ENCODE measurements around the gene MIGA2. TPM values are rescaled to one million over a fixed set of nuclear protein-coding genes. Genes with fewer than 3 reads are reported as not detected.

The MIGA2 gene
- total and polyA plus RNA-seq, 2 of the 8 experiments (the other 6 are each of a cell fraction or from before 2014, with no cell fraction given), result 24.6 to 39.0 TPM

- Histone ChIP-seq H3K36me3 (ENCODE audit: control insufficient read depth in 2 of 4, insufficient read depth in 4 of 4, low read length in 3 of 4) (peaks cover under 1 to 16% (median 9%) of the 10 kb centered on the region in 4 experiments; a peak in 6 of 8 replicates), H4K20me1 (replicated peaks in 1 of 2; ENCODE audit: control insufficient read depth in 1 of 2, insufficient read depth in 2 of 2, low read length in 2 of 2) (peaks cover 7 to 17% of the 10 kb centered on the region in 2 experiments), H3K4me1 (replicated peaks in 1 of 4; ENCODE audit: control insufficient read depth in 3 of 4, insufficient read depth in 4 of 4, low read length in 3 of 4) (peaks cover 0 to 9% (median 5%) of the 10 kb centered on the region in 4 experiments; a peak in 6 of 7 replicates), H2BK120ac (replicated peaks; ENCODE audit: low read depth, low read length) (no peak overlapping the region), H3K56ac (replicated peaks; ENCODE audit: insufficient read length, low read depth, low read length) (peak overlapping the region; percentile 2), H4K5ac (ENCODE audit: insufficient read length, low read depth, low read length) (peak overlapping the region; percentile 89), H3K4me2 (ENCODE audit: insufficient read depth in 1 of 2, low read depth in 2 of 2, low read length in 2 of 2) (peak overlapping the region; percentile 76 to 90), H2BK5ac (ENCODE audit: low read depth, low read length) (peak overlapping the region; percentile 71; the same call in 1 of the 2 replicates), H3K27ac (ENCODE audit: low read depth, low read length) (peak overlapping the region; percentile 56), H2BK20ac (ENCODE audit: low read length) (no peak overlapping the region), H4K91ac (replicated peaks; ENCODE audit: insufficient read length, low read length) (no peak overlapping the region), H3K79me2 (ENCODE audit: control insufficient read depth in 1 of 2, insufficient read depth in 2 of 2, low read length in 2 of 2) (peaks cover 8 to 42% of the 10 kb centered on the region in 2 experiments; a peak in 3 of 4 replicates), H3K14ac (ENCODE audit: insufficient read length) (no peak overlapping the region), H2BK15ac (ENCODE audit: low read length) (no peak overlapping the region), H2AK5ac (ENCODE audit: low read depth, low read length) (no peak overlapping the region), H4K8ac (ENCODE audit: extremely low read depth, insufficient read depth, low read length) (0 out of 2 replicates have a peak overlapping the region, but pooled peaks have one; percentile 31), H3K23me2 (ENCODE audit: low read depth, low read length) (peaks cover 8% of the 10 kb centered on the region), H3K18ac (ENCODE audit: extremely low read depth, low read length) (peak overlapping the region; percentile 60; the same call in 1 of the 2 replicates), H3K9ac (replicated peaks in 1 of 4; ENCODE audit: extremely low read depth in 1 of 4, low read depth in 3 of 4, low read length in 3 of 4) (peak overlapping the region; percentile 36 to 76 (median 72)), H3K79me1 (ENCODE audit: low read depth, low read length) (peaks cover 27% of the 10 kb centered on the region), H2AFZ (ENCODE audit: low read length) (no peak overlapping the region), H3K23ac (ENCODE audit: insufficient read length) (no peak overlapping the region), H3K9me3 (ENCODE audit: insufficient read depth in 2 of 2, low read depth in 1 of 2, low read length in 1 of 2) (no peaks in the 10 kb centered on the region), H3K4me3 (ENCODE audit: extremely low read depth in 1 of 4, insufficient read depth in 2 of 4, low read depth in 3 of 4, low read length in 4 of 4) (peak overlapping the region; percentile 83 to 90 (median 86)), H3K27me3 (replicated peaks in 1 of 4; ENCODE audit: control insufficient read depth in 3 of 4, extremely low read depth in 1 of 4, insufficient read depth in 3 of 4, low read length in 3 of 4) (no peaks in the 10 kb centered on the region), H3K4ac (replicated peaks; ENCODE audit: insufficient read length, low read depth, low read length) (peak overlapping the region; percentile 12), H2BK12ac (ENCODE audit: low read depth, low read length) (no peak overlapping the region)
- WGBS, 2 experiments (ENCODE audit: extremely low coverage in 1 of 2, insufficient coverage in 1 of 2, insufficient read length in 1 of 2, insufficient replicate concordance in 2 of 2, low coverage in 1 of 2, low lambda C conversion rate in 2 of 2, missing lambda C conversion rate in 1 of 2), result 10% methylated on average over 29 of the region's 30 CpGs; no CpG with 5 or more reads in 1 of the 2 experiments
- CTCF ChIA-PET (ENCODE audit: partially characterized antibody), result no interaction called here
- FAIRE-seq (no peak), DNase-seq (ENCODE audit: low read depth in 1 of 2, low spot score in 2 of 2) (no peak)
- POLR2A ChIA-PET (ENCODE audit: partially characterized antibody), result interaction anchor here (0.6 to 3.9 kb wide), 11 partner anchors 9 to 392 kb away, joined by 3 to 27 read pairs (median 4); partner anchors contain the start of genes IER5L, SET and SH3GLB2
- peak; percentile 87; the same call in 1 of the 2 replicates for TF ChIP-seq KDM1A (IDR thresholded peaks at IDR 0.05; ENCODE audit: borderline replicate concordance, low read length)
- TF ChIP-seq SIN3A (conservative IDR thresholded peaks at IDR 0.05 in 1 of 2, IDR thresholded peaks at IDR 0.05 in 1 of 2; ENCODE audit: low read depth in 1 of 2, low read length in 2 of 2), result 0 out of 4 replicates have a peak, but pooled peaks of 1 of the 2 experiments have one; percentile 6
- TF ChIP-seq RNF2 (IDR thresholded peaks at IDR 0.05; ENCODE audit: borderline replicate concordance, low read depth, low read length, missing control alignments, poor library complexity, severe bottlenecking), result no peak
- TF ChIP-seq CREB1 (IDR thresholded peaks at IDR 0.05), result no peak
- TF ChIP-seq FOSL1 (IDR thresholded peaks at IDR 0.05; ENCODE audit: insufficient read depth, low read depth, low read length), result no peak
- no peak for TF ChIP-seq E2F6 (IDR thresholded peaks at IDR 0.05)
- TF ChIP-seq, protein P1, sequence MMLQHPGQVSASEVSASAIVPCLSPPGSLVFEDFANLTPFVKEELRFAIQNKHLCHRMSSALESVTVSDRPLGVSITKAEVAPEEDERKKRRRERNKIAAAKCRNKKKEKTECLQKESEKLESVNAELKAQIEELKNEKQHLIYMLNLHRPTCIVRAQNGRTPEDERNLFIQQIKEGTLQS (IDR thresholded peaks at IDR 0.05; ENCODE audit: insufficient read depth, low read depth, low read length), result 0 out of 2 replicates have a peak, but pooled peaks have one; percentile 37
- no peak for TF ChIP-seq TAF1 (IDR thresholded peaks at IDR 0.05; ENCODE audit: low read depth, low read length)
- TF ChIP-seq POLR2A (IDR thresholded peaks at IDR 0.05; ENCODE audit: control extremely low read depth in 1 of 2, low read depth in 2 of 2, low read length in 2 of 2), result no peak
- peak; percentile 90; the same call in 1 of the 2 replicates for TF ChIP-seq NRF1 (IDR thresholded peaks at IDR 0.05; ENCODE audit: low read depth, low read length)
- TF ChIP-seq ASH2L (IDR thresholded peaks at IDR 0.05; ENCODE audit: low read length), result no peak
These were observed 45.0 kb downstream of the MIGA2 start for GRCh38 chr9:129081388-129081904.

Measured in H1 (cell line).